ENCODE results near the gene ALX4.

DNA sequence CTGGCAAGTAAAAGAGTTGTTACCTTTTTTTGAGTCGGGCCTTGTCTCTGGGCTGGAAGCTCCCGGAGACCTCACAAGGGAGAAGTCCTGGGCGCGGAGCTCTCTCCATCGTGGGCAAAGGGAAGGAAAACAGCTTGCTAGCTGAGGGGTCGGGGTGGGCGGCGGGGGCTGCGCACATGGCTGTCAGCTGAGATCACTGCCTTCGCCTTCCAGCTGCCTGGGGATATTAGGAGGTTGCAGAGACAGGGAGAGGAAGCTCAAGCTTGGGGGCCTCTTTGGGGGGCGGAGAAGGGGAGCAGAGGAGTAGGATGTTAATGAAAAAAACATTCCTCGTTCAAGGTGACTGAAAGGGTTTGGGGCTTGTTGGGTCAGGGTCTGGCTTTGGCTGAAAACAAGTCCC is 49.2 kb upstream of the ALX4 start:
- no peak for TF ChIP-seq PHF8 (IDR thresholded peaks at IDR 0.05; ENCODE audit: borderline replicate concordance, low read depth)
- TF ChIP-seq, protein P1, sequence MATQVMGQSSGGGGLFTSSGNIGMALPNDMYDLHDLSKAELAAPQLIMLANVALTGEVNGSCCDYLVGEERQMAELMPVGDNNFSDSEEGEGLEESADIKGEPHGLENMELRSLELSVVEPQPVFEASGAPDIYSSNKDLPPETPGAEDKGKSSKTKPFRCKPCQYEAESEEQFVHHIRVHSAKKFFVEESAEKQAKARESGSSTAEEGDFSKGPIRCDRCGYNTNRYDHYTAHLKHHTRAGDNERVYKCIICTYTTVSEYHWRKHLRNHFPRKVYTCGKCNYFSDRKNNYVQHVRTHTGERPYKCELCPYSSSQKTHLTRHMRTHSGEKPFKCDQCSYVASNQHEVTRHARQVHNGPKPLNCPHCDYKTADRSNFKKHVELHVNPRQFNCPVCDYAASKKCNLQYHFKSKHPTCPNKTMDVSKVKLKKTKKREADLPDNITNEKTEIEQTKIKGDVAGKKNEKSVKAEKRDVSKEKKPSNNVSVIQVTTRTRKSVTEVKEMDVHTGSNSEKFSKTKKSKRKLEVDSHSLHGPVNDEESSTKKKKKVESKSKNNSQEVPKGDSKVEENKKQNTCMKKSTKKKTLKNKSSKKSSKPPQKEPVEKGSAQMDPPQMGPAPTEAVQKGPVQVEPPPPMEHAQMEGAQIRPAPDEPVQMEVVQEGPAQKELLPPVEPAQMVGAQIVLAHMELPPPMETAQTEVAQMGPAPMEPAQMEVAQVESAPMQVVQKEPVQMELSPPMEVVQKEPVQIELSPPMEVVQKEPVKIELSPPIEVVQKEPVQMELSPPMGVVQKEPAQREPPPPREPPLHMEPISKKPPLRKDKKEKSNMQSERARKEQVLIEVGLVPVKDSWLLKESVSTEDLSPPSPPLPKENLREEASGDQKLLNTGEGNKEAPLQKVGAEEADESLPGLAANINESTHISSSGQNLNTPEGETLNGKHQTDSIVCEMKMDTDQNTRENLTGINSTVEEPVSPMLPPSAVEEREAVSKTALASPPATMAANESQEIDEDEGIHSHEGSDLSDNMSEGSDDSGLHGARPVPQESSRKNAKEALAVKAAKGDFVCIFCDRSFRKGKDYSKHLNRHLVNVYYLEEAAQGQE (IDR thresholded peaks at IDR 0.05): no peak
- no peak for TF ChIP-seq EP300 (IDR thresholded peaks at IDR 0.05)
- TF ChIP-seq, protein P2, sequence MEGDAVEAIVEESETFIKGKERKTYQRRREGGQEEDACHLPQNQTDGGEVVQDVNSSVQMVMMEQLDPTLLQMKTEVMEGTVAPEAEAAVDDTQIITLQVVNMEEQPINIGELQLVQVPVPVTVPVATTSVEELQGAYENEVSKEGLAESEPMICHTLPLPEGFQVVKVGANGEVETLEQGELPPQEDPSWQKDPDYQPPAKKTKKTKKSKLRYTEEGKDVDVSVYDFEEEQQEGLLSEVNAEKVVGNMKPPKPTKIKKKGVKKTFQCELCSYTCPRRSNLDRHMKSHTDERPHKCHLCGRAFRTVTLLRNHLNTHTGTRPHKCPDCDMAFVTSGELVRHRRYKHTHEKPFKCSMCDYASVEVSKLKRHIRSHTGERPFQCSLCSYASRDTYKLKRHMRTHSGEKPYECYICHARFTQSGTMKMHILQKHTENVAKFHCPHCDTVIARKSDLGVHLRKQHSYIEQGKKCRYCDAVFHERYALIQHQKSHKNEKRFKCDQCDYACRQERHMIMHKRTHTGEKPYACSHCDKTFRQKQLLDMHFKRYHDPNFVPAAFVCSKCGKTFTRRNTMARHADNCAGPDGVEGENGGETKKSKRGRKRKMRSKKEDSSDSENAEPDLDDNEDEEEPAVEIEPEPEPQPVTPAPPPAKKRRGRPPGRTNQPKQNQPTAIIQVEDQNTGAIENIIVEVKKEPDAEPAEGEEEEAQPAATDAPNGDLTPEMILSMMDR (IDR thresholded peaks at IDR 0.05): no peak
- TF ChIP-seq, protein P3, sequence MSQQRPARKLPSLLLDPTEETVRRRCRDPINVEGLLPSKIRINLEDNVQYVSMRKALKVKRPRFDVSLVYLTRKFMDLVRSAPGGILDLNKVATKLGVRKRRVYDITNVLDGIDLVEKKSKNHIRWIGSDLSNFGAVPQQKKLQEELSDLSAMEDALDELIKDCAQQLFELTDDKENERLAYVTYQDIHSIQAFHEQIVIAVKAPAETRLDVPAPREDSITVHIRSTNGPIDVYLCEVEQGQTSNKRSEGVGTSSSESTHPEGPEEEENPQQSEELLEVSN (IDR thresholded peaks at IDR 0.05; ENCODE audit: borderline replicate concordance, low read depth): no peak
- TF ChIP-seq POLR2A (IDR thresholded peaks at IDR 0.05; ENCODE audit: low read length): no peak
- no peak for TF ChIP-seq ZC3H11A (IDR thresholded peaks at IDR 0.05)
- TF ChIP-seq MAZ (IDR thresholded peaks at IDR 0.05; ENCODE audit: borderline replicate concordance, low read depth, low read length): no peak
- TF ChIP-seq HOXB5 (CRISPR knock-in tag; IDR thresholded peaks at IDR 0.05): no peak
- no peak for TF ChIP-seq NR3C1 (IDR thresholded peaks at IDR 0.05)
- TF ChIP-seq RARB (CRISPR knock-in tag; IDR thresholded peaks at IDR 0.05): no peak
- TF ChIP-seq JUNB (IDR thresholded peaks at IDR 0.05): no peak
- TF ChIP-seq KDM1A (IDR thresholded peaks at IDR 0.05; ENCODE audit: low read depth): no peak
- TF ChIP-seq, protein P4, sequence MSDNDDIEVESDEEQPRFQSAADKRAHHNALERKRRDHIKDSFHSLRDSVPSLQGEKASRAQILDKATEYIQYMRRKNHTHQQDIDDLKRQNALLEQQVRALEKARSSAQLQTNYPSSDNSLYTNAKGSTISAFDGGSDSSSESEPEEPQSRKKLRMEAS (IDR thresholded peaks at IDR 0.05): no peak

Measured in A549 (cell line).